PC-3 (cell line): ENCODE results near the gene CAPSL.

Source experiments
- EZH2 ChIP-seq: fragments of 300-600 bp; sonication (generic); IDR thresholded peaks from one replicate; pipeline ENCODE4 v1.6.1; 2017; ENCODE audit warnings: antibody characterized with exemption, mild to moderate bottlenecking, low read length; ENCODE audit not compliant: unreplicated experiment
- EZH2phosphoT487 ChIP-seq: fragments of 300-600 bp; sonication (generic); IDR thresholded peaks from 2 replicates; pipeline ENCODE4 v1.6.1; 2018; ENCODE audit warnings: mild to moderate bottlenecking, antibody characterized with exemption, low read length, borderline replicate concordance
- TF ChIP-seq, protein P1 (sequence below): fragments of 300-600 bp; sonication (generic); conservative IDR thresholded peaks from 2 replicates; pipeline ENCODE4 v1.5.1; 2017; ENCODE audit warnings: antibody characterized with exemption, low read depth, mild to moderate bottlenecking, low read length

DNA sequence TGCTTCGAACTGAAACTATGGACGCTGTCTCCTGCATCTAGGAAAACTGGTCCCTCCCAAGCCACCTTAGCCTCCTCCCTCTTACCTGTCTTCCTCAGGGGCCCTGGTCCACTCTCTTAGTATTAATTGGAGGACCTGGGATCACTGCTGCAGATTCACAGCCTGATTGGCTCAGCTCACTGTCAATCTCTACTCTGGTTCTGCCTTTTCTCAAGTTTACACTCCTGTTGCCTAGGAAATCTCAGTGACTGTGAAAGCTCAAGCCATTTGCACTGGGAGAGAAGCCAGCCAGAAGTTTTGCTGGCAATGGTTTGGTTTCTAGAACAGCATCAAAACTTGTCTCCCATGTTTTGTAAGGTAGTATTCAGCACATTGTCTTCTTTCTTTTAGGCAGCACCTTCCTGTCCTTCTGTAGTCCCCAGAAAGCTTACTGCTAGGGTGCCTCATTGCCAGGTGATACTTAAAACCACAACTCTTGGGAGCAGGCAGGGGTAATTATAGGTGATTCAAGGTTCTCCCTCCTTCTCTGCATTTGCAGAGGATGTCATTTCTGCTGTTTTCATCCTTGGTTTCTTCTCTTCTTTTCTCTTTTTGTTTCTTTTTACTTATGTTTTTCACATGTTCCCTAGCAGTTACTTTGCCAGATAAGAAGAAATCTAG lies at the start of gene CAPSL:
- TF ChIP-seq, protein P1, sequence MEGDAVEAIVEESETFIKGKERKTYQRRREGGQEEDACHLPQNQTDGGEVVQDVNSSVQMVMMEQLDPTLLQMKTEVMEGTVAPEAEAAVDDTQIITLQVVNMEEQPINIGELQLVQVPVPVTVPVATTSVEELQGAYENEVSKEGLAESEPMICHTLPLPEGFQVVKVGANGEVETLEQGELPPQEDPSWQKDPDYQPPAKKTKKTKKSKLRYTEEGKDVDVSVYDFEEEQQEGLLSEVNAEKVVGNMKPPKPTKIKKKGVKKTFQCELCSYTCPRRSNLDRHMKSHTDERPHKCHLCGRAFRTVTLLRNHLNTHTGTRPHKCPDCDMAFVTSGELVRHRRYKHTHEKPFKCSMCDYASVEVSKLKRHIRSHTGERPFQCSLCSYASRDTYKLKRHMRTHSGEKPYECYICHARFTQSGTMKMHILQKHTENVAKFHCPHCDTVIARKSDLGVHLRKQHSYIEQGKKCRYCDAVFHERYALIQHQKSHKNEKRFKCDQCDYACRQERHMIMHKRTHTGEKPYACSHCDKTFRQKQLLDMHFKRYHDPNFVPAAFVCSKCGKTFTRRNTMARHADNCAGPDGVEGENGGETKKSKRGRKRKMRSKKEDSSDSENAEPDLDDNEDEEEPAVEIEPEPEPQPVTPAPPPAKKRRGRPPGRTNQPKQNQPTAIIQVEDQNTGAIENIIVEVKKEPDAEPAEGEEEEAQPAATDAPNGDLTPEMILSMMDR = no peak
- no peak for TF ChIP-seq EZH2
- no peak for TF ChIP-seq EZH2phosphoT487
